Mesodermal cell (in vitro differentiated cells): ENCODE measurements around the gene HOXC9.

Experiments
- H3K27ac ChIP-seq: 2 replicates; pipeline ENCODE4 v1.7.0; 2013; ENCODE audit warnings: mild to moderate bottlenecking, low read depth, low read length, moderate library complexity; ENCODE audit not compliant: severe bottlenecking
- H3K36me3 ChIP-seq: 2 replicates; pipeline ENCODE4 v1.7.1; 2013; ENCODE audit warnings: mild to moderate bottlenecking, low read length, moderate library complexity; ENCODE audit not compliant: control insufficient read depth, insufficient read depth
- H3K4me1 ChIP-seq: one replicate; pipeline ENCODE4 v1.7.1; 2013; ENCODE audit warnings: mild to moderate bottlenecking, low read length; ENCODE audit not compliant: insufficient read depth, control insufficient read depth, poor library complexity, severe bottlenecking
- H3K4me3 ChIP-seq: 2 replicates; pipeline ENCODE4 v1.7.0; 2013; ENCODE audit warnings: low read length, control low read depth, mild to moderate bottlenecking; ENCODE audit not compliant: insufficient read depth, poor library complexity, severe bottlenecking; ENCODE audit errors: extremely low read depth
- H3K9me3 ChIP-seq: 2 replicates; pipeline ENCODE4 v1.7.1; 2013; ENCODE audit warnings: mild to moderate bottlenecking, low read length, moderate library complexity; ENCODE audit not compliant: control insufficient read depth
- WGBS, 2 experiments: methylation state at CpG; one replicate each; pipeline ENCODE4 v1.1.5; 2013; ENCODE audit warnings: missing lambda C conversion rate in 2 of 2; ENCODE audit not compliant: insufficient coverage in 2 of 2; 5-methylcytosine and 5-hydroxymethylcytosine counted together

HOXC9 gene

DNA sequence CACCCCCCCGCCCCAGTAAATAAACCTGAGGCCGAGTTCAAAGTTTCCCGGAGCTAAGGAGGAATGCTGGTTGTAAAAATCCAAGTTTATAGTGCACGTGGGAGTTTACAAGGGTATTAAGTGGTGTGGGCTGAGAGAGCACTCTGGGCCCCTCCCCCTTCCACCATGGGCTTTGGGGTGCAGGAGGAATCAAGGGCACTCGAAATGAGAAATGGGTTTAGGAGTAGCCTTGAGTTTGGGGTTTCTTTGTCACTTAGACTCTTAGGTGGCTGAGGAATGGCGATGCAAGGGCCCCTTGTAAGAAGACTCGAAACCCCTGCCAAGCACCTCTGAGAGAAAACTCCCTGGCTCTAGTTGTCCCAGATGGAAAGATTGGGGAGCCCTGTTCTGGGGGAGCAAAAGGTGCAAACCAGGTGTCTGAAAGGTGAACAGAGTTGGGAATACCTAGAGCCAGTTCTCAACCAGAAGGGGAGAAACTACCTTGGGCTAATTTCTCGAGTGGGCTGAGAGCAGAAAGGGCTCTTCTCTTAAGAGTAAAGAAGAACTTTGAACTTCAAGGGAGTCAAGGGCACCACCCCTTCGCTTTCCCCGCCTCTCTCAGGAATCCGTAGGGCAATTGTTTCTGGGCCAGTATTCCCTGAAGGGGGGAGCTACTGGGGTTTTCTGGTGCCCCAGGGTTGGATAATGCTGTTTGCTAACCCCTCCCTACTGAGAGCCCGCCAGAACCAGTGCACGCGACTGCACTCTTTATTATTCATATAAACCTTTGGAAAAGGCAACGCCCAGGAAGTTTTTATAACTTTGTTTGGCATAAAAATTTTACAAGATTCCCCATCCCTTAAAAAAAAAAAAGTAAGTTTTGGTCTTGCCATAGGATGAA lies 21.2 kb upstream of the HOXC9 start:
- Histone ChIP-seq H3K36me3 (no peaks in the 10 kb centered on the region), H3K4me3 (no peak overlapping the region), H3K9me3 (no peaks in the 10 kb centered on the region), H3K4me1 (peaks cover 3% of the 10 kb centered on the region), H3K27ac (no peak overlapping the region)
- 27 to 28% methylated on average over 3 to 5 of the region's 15 CpGs for WGBS, 2 experiments

GRCh38 chr12:53980104-53980801 lies 19.7 kb upstream of the HOXC9 start:
- 31 to 45% methylated on average over 3 to 5 of the region's 7 CpGs for WGBS, 2 experiments
- no peak overlapping the region for H3K27ac ChIP-seq

GRCh38 chr12:53980802-53981496 lies 19.0 kb upstream of the HOXC9 start:
- Histone ChIP-seq H3K27ac (no peak overlapping the region), H3K4me3 (no peak overlapping the region), H3K36me3 (no peaks in the 10 kb centered on the region), H3K9me3 (peaks cover 7% of the 10 kb centered on the region), H3K4me1 (no peaks in the 10 kb centered on the region)
- WGBS, 2 experiments: 40 to 47% methylated on average over 12 of the region's 15 CpGs

More at GRCh38 chr12:53980104-53980801, 19.7 kb upstream of the HOXC9 start:
- Histone ChIP-seq H3K4me3 (no peak overlapping the region), H3K36me3 (no peaks in the 10 kb centered on the region), H3K4me1 (peaks cover 1% of the 10 kb centered on the region), H3K9me3 (peaks cover 4% of the 10 kb centered on the region)

DNA sequence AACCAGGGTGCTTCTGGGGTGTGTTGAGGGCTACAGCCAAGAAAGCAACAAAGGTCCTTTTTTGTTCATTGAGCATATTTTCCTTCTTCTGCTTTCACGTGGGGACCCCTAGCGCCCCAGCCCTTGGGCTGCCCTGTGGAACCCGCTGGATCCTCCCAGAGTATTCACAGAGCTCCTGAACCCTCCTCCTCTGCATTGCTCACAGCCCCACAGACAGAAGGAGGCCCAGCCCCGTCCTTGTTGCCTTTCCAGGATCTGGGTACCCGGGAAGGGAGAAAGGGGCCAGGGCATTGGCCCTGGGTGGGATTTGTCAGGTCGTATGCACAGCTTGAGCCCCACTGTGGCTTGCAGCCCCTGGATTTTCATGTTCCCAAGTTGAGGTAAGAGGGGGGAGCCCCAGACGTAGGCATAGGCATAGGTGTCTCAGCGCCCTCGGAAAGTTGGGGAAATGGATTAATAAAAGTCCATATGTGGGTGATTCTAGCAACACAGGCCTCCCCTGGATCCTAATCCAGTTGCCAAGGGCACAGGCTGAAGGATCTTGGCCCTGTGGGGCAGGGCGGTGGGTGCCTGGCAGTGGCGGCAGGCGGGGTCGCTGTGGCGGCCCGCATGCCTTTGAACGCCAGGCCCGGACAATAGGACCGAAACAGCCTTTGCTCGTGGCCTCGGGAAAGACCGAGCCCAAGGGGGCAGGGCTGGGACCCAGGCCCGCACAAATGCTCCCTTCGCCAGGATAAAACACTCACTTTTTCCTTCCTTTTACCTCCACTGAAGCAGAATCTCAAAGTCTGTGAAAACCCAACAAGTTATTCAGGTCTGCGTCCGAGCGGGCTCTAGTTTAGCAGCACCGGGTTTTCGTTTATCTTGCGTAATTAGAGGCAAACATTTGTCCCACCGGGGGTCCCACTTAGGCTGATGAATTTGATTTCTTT lies 18.1 kb upstream of the HOXC9 start:
- H3K36me3 ChIP-seq: no peaks in the 10 kb centered on the region
- H3K4me3 ChIP-seq: no peak overlapping the region
- 9 to 14% methylated on average over 27 to 29 of the region's 30 CpGs for WGBS, 2 experiments
- peaks cover 8% of the 10 kb centered on the region for H3K9me3 ChIP-seq
- H3K4me1 ChIP-seq: no peaks in the 10 kb centered on the region
- H3K27ac ChIP-seq: no peak overlapping the region

- WGBS, 2 experiments: 35 to 43% methylated on average over 16 to 18 of the region's 26 CpGs
- H3K36me3 ChIP-seq: no peaks in the 10 kb centered on the region
- no peak overlapping the region for H3K4me3 ChIP-seq
- peaks cover 8% of the 10 kb centered on the region for H3K9me3 ChIP-seq
- no peak overlapping the region for H3K27ac ChIP-seq
- H3K4me1 ChIP-seq: no peaks in the 10 kb centered on the region
Measured at GRCh38 chr12:53982648-53983567, 17.1 kb upstream of the HOXC9 start.

DNA sequence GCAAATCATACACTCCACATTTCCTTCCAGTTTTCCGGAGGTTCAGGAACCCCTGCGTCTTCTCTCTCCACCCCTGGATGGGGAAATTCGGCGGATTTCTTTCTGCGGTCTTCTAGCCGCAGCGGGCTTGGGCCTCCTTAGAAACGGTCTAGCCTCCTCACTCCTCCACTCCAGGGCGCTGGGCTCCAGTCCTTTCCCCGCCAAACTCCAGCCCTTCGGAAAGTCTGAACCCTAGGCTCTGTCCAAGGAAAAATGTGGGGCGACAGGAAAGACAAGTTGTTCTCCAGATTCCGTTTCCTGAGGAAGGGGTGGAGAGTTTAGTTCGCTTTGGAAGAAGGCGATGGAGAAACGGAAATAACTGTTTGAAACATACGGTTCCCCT lies 16.4 kb upstream of the HOXC9 start:
- H3K4me3 ChIP-seq: no peak overlapping the region
- H3K36me3 ChIP-seq: no peaks in the 10 kb centered on the region
- peaks cover under 1% of the 10 kb centered on the region for H3K4me1 ChIP-seq
- peaks cover 8% of the 10 kb centered on the region for H3K9me3 ChIP-seq
- no peak overlapping the region for H3K27ac ChIP-seq
- WGBS, 2 experiments: 19 to 26% methylated on average over 5 to 11 of the region's 17 CpGs

GRCh38 chr12:53983950-53984572 lies 15.9 kb upstream of the HOXC9 start:
- Histone ChIP-seq H3K36me3 (no peaks in the 10 kb centered on the region), H3K27ac (no peak overlapping the region), H3K4me3 (no peak overlapping the region), H3K9me3 (peaks cover 8% of the 10 kb centered on the region), H3K4me1 (peaks cover 5% of the 10 kb centered on the region)
- 25 to 29% methylated on average over 20 to 23 of the region's 30 CpGs for WGBS, 2 experiments

DNA sequence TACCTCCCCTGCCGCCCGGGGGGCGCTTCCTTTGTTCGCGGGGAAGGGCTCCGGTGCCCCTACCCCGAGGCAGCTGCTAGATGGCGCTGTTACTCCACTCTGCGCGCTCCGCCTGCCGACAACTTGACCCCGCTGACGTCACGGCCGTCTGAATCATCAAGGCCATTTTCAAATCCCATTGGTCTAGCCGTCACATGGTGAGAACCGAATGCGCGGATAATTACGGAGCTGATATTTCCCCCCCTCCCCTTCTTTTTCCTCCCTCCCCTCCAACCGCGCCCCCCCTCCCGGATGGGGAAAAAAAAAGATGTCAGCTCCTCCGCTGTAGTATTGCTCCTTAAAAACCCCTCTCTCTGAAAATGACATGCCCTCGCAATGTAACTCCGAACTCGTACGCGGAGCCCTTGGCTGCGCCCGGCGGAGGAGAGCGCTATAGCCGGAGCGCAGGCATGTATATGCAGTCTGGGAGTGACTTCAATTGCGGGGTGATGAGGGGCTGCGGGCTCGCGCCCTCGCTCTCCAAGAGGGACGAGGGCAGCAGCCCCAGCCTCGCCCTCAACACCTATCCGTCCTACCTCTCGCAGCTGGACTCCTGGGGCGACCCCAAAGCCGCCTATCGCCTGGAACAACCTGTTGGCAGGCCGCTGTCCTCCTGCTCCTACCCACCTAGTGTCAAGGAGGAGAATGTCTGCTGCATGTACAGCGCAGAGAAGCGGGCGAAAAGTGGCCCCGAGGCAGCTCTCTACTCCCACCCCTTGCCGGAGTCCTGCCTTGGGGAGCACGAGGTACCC lies 14.9 kb upstream of the HOXC9 start, which contains the start of gene HOXC10:
Gene HOXC10, plus strand, starts transcription at position 246 of the 791 bp plus-strand sequence. Its CDS starts 114 bp downstream, at position 360.
- H3K36me3 ChIP-seq: no peaks in the 10 kb centered on the region
- WGBS, 2 experiments: 35 to 39% methylated on average over 41 to 49 of the region's 55 CpGs
- no peak within 1 kb of the TSS for H3K4me3 ChIP-seq
- peaks cover 7% of the 10 kb centered on the region for H3K4me1 ChIP-seq
- no peak within 1 kb of the TSS for H3K27ac ChIP-seq
- H3K9me3 ChIP-seq: peaks cover 8% of the 10 kb centered on the region
